ENCODE data around the gene KCNQ2. TPM values are rescaled to one million over a fixed set of nuclear protein-coding genes. Genes with fewer than 3 reads are reported as not detected.

KCNQ2 gene
- total and polyA plus RNA-seq, 2 experiments from 2014 or later, result 68.5 to 92.4 TPM

DNA sequence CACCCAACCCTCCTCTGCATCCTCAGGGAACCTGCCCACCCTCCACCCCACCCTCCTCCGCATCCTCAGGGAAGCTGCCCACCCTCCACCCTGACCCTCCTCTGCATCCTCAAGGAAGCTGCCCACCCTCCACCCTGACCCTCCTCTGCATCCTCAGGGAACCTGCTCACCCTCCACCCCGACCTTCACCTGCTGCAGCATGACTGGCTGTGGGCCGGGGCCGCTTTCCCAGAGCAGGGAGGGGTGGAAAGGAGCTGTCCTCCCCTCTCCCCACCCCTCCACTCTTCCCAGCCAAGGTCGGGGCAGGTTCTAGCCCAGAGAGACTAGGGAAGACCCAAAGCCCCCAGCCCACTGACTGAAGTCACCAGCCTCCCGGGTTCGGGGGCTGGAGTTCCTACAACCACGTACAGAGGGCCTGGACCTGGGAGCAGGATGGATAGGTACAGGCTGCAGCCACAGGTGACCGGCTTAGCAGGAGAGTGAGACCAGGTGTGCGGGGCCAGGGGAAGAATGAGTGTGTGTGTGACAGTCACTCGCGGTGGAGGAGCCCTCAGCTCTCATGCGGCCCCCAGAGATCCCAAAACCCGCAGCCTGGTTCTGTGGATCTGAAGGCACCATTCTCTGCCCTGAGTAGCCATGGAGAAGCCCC lies 14.8 kb upstream of the KCNQ2 start (continued):
- TF ChIP-seq, protein P1, sequence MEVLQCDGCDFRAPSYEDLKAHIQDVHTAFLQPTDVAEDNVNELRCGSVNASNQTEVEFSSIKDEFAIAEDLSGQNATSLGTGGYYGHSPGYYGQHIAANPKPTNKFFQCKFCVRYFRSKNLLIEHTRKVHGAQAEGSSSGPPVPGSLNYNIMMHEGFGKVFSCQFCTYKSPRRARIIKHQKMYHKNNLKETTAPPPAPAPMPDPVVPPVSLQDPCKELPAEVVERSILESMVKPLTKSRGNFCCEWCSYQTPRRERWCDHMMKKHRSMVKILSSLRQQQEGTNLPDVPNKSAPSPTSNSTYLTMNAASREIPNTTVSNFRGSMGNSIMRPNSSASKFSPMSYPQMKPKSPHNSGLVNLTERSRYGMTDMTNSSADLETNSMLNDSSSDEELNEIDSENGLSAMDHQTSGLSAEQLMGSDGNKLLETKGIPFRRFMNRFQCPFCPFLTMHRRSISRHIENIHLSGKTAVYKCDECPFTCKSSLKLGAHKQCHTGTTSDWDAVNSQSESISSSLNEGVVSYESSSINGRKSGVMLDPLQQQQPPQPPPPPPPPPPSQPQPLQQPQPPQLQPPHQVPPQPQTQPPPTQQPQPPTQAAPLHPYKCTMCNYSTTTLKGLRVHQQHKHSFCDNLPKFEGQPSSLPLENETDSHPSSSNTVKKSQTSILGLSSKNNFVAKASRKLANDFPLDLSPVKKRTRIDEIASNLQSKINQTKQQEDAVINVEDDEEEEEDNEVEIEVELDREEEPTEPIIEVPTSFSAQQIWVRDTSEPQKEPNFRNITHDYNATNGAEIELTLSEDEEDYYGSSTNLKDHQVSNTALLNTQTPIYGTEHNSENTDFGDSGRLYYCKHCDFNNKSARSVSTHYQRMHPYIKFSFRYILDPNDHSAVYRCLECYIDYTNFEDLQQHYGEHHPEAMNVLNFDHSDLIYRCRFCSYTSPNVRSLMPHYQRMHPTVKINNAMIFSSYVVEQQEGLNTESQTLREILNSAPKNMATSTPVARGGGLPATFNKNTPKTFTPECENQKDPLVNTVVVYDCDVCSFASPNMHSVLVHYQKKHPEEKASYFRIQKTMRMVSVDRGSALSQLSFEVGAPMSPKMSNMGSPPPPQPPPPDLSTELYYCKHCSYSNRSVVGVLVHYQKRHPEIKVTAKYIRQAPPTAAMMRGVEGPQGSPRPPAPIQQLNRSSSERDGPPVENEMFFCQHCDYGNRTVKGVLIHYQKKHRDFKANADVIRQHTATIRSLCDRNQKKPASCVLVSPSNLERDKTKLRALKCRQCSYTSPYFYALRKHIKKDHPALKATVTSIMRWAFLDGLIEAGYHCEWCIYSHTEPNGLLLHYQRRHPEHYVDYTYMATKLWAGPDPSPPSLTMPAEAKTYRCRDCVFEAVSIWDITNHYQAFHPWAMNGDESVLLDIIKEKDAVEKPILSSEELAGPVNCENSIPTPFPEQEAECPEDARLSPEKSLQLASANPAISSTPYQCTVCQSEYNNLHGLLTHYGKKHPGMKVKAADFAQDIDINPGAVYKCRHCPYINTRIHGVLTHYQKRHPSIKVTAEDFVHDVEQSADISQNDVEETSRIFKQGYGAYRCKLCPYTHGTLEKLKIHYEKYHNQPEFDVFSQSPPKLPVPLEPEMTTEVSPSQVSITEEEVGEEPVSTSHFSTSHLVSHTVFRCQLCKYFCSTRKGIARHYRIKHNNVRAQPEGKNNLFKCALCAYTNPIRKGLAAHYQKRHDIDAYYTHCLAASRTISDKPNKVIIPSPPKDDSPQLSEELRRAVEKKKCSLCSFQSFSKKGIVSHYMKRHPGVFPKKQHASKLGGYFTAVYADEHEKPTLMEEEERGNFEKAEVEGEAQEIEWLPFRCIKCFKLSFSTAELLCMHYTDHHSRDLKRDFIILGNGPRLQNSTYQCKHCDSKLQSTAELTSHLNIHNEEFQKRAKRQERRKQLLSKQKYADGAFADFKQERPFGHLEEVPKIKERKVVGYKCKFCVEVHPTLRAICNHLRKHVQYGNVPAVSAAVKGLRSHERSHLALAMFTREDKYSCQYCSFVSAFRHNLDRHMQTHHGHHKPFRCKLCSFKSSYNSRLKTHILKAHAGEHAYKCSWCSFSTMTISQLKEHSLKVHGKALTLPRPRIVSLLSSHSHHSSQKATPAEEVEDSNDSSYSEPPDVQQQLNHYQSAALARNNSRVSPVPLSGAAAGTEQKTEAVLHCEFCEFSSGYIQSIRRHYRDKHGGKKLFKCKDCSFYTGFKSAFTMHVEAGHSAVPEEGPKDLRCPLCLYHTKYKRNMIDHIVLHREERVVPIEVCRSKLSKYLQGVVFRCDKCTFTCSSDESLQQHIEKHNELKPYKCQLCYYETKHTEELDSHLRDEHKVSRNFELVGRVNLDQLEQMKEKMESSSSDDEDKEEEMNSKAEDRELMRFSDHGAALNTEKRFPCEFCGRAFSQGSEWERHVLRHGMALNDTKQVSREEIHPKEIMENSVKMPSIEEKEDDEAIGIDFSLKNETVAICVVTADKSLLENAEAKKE (CRISPR knock-in tag; IDR thresholded peaks at IDR 0.05), result no peak
- no peak for TF ChIP-seq EZH2phosphoT487 (IDR thresholded peaks at IDR 0.05; ENCODE audit: unreplicated experiment)
- TF ChIP-seq POLR2AphosphoS5 (IDR thresholded peaks at IDR 0.05; ENCODE audit: low read depth), result no peak
- no peak for TF ChIP-seq CREB1 (CRISPR knock-in tag; IDR thresholded peaks at IDR 0.05; ENCODE audit: low read depth)
- no peak for TF ChIP-seq ZNF331 (CRISPR knock-in tag; IDR thresholded peaks at IDR 0.05; ENCODE audit: low read depth)
- TF ChIP-seq, protein P2, sequence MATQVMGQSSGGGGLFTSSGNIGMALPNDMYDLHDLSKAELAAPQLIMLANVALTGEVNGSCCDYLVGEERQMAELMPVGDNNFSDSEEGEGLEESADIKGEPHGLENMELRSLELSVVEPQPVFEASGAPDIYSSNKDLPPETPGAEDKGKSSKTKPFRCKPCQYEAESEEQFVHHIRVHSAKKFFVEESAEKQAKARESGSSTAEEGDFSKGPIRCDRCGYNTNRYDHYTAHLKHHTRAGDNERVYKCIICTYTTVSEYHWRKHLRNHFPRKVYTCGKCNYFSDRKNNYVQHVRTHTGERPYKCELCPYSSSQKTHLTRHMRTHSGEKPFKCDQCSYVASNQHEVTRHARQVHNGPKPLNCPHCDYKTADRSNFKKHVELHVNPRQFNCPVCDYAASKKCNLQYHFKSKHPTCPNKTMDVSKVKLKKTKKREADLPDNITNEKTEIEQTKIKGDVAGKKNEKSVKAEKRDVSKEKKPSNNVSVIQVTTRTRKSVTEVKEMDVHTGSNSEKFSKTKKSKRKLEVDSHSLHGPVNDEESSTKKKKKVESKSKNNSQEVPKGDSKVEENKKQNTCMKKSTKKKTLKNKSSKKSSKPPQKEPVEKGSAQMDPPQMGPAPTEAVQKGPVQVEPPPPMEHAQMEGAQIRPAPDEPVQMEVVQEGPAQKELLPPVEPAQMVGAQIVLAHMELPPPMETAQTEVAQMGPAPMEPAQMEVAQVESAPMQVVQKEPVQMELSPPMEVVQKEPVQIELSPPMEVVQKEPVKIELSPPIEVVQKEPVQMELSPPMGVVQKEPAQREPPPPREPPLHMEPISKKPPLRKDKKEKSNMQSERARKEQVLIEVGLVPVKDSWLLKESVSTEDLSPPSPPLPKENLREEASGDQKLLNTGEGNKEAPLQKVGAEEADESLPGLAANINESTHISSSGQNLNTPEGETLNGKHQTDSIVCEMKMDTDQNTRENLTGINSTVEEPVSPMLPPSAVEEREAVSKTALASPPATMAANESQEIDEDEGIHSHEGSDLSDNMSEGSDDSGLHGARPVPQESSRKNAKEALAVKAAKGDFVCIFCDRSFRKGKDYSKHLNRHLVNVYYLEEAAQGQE (IDR thresholded peaks at IDR 0.05; ENCODE audit: unreplicated experiment), result no peak
- TF ChIP-seq, protein P3, sequence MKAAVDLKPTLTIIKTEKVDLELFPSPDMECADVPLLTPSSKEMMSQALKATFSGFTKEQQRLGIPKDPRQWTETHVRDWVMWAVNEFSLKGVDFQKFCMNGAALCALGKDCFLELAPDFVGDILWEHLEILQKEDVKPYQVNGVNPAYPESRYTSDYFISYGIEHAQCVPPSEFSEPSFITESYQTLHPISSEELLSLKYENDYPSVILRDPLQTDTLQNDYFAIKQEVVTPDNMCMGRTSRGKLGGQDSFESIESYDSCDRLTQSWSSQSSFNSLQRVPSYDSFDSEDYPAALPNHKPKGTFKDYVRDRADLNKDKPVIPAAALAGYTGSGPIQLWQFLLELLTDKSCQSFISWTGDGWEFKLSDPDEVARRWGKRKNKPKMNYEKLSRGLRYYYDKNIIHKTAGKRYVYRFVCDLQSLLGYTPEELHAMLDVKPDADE (IDR thresholded peaks at IDR 0.05), result no peak
- TF ChIP-seq STAT1 (IDR thresholded peaks at IDR 0.05; ENCODE audit: unreplicated experiment), result no peak

Data from GM23338 (cell line).